Upper lobe of left lung (tissue), 4 donors: ENCODE measurements around the gene BLM.

Experiments used
- POLR2A ChIP-seq, 4 donors: fragments of 450-650 bp; IDR thresholded peaks; one replicate each; pipeline ENCODE4 v1.5.1; 2016 to 2017; ENCODE audit warnings: antibody characterized with exemption in 4 of 4, mild to moderate bottlenecking in 2 of 4
- TF ChIP-seq, protein P1 (sequence below), 6 experiments: fragments of 450-650 bp in 4 of 6; fragments of 200-600 bp in 2 of 6; sonication (generic) in 2 of 6; IDR thresholded peaks; one replicate each; pipeline ENCODE4 v1.5.1; 2016 to 2019; ENCODE audit warnings: antibody characterized with exemption in 6 of 6

DNA sequence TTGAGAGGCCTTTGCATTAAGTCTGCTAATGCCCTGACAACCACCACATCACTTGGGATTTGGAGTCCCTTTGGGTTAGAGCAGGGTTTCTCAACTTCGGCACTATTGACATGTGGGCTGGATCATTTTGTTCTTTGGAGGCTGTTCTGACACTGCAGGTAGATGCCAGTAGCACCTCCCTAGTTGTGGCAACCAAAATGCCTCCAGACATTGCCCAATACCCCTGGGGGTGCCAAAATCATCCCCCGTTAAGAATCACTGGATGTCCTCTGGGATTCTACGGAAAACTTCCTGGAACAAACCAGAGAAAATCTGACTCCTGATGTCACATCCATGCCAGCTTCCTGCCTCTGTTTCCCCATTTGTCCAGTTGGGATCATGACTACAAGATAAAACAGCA is 37.2 kb upstream of the BLM start:
- TF ChIP-seq, protein P1, sequence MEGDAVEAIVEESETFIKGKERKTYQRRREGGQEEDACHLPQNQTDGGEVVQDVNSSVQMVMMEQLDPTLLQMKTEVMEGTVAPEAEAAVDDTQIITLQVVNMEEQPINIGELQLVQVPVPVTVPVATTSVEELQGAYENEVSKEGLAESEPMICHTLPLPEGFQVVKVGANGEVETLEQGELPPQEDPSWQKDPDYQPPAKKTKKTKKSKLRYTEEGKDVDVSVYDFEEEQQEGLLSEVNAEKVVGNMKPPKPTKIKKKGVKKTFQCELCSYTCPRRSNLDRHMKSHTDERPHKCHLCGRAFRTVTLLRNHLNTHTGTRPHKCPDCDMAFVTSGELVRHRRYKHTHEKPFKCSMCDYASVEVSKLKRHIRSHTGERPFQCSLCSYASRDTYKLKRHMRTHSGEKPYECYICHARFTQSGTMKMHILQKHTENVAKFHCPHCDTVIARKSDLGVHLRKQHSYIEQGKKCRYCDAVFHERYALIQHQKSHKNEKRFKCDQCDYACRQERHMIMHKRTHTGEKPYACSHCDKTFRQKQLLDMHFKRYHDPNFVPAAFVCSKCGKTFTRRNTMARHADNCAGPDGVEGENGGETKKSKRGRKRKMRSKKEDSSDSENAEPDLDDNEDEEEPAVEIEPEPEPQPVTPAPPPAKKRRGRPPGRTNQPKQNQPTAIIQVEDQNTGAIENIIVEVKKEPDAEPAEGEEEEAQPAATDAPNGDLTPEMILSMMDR (IDR thresholded peaks at IDR 0.05) = no peak
- no peak for TF ChIP-seq POLR2A (IDR thresholded peaks at IDR 0.05)
